A549 treated with DMSO at 1 μM for 4 hours (cell line): Measurements from ENCODE around the gene C2orf80. TPM values are rescaled to one million over a fixed set of nuclear protein-coding genes. Genes with fewer than 3 reads are reported as not detected.

Experiments used
- total RNA-seq: library from RNA; stranded (reverse); fragments of 200-300 nt; extraction: Qiagen RNA extraction; gene quantifications from 5 replicates; pipeline ENCODE4 v1.2.3, GENCODE V29; 2022; ENCODE audit warnings: low read depth

C2orf80 gene
- total RNA-seq: not detected in 5 replicates

DNA sequence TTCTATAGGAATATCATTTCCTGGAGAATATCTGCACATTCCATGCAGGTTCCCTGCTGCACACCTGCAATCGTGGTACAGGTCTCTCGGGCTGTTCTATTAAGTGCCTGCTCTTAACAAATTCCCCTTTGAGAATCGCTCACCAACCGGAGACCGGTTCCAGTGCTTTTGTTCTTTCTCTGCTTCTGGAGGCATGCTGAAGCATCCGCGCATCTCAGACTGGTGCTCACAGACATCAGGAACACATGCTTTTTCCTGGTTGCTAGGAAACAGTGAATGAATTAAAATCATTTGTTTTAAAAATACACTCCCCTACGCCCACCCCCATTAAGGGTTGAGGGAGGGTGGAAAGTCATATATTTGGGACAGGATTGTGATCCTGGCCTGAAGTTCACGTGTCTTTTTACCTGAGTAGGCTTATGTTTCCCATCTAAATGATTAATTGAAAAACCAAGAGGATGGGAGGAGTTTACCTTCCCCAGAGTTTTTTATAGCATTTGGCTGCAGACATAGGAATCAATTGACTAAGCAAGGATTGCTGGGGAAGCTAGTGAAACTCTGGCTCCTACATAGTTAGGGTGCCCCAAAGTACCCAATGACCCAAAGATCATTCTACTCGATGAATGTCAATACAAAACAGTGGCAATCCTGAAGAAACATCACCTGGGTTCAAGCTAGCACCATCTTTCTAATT is at the start of gene C2orf80:
TSS of gene C2orf80 (minus strand) at position 221 of the 694 bp plus-strand sequence. CDS start 3,044 bp downstream, outside the sequence.

DNA sequence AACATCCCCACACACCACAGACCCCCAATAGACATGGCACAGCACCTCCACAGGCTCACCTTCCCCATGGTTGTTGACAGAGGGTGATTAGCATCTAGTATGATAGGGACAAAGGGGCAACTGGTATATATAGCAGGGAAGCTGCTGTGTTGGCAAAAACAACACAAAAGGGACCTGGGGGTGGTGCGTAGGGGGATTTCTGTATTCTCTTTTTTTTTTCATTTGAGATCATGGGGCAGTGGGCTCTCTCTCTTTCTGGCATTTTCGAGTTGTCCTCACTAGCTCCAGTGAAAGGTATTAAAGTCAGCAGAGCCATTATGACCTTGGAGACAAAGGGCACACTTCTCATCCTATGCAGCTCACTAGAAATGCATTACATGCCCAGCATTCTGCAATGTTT is 26.3 kb downstream of the C2orf80 start, which contains the start of gene CRYGA:
TSS of gene CRYGA (minus strand) at position 101 of the 400 bp plus-strand sequence. CDS start at position 68, 33 bp downstream.

DNA sequence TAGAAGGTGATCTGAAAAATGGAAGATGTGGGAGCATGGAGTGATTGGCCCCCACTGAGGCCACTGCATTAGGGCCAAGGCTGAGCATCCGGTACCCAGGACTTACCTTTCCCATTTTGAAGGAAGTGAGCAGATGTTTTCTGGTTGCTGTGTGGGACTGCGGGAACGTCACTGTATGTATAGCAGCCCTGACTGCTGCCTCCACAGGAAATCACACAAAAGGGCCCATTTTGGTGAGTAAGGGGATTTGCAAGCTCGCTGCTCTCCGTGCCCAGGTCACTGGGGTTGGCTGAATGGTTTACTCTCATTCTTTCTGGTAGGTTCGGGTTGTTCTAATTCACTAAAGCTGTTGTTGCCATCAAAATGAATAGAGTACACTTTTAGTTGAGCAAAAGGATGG is 43.8 kb downstream of the C2orf80 start, which contains the start of gene CRYGB:
TSS of gene CRYGB (minus strand) at position 153 of the 400 bp plus-strand sequence. CDS start at position 115, 38 bp downstream.

DNA sequence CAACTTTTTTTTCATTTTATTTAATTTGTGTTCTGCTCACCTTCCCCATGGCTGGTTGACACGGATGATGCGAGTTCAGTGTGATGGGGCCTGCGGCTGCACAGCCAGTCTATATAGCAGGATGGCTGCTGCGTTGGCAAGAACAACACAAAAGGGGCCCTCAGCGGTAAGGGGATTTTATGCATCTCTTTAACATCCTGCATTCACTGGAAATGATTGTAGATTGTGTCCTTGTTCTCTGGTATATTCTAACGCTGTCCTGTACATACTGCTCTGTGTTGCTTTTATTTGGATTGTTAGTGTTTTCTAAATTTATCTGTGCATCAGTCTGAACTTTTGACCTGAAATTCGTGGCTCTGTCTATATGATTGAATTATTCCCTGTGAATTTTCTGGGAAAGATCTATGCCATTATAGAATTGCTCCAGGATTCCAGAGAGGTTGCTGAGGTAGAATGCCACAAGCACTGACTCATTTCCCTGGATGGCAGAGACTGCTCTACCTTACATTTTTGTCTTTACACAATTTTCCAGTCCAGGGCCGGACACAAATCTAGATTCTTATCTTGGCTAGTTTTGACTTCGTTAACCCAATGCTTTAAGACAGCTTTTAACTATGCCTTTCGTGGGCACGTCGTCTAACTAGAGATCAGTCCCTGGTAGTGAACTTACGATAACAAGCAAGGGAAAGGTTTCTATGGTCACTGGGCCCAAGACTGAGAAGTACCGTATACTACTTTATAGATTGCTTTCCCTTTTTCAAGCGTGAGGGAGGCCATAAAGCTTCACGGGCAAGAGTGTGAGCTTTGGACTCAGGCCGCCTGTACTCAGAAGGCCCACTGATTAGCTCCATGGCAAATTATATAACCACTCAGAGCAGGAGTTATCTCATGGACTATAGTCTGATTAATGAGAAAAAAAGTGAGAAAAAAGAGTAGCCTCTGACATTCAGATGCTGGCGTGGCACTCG is 59.8 kb downstream of the C2orf80 start, which contains the start of gene CRYGC:
TSS of gene CRYGC (minus strand) at position 85 of the 968 bp plus-strand sequence. CDS start at position 49, 36 bp downstream.

DNA sequence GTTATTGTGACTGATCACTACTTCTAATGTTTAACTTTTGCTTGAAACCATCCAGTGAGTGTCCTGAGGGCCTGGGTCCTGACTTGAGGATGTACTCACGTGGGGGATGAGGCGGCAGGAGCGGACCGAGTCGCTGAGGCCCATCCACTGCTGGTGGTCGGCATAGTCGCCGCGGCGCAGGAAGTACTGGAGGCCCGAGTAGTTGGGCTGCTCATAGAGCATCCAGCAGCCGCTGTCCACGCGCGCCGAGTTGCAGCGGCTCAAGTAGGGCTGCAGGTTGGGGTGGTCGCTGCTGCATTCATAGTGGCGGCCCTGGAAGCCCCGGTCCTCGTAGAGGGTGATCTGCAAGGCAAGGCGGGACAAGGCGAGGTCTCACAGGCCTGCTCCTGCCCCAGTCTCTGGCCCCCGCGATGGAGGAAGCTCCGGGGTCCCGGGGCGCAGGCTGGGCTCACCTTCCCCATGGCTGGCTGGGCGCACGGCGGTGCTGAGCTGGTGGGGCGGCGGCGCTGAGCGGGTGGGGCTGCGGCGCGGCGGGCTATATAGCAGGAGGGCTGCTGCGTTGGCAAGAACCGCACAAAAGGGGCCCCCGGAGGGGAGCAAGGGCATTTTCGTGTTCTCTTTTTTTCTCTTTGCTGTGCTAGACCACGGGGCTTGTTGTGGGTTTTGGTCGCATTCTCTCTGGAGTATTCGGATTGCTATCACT is 65.7 kb downstream of the C2orf80 start, which contains the start of gene CRYGD:
TSS of gene CRYGD (minus strand) at position 512 of the 703 bp plus-strand sequence. CDS start at position 461, 51 bp downstream.

Other genes starting within 250 kb of the C2orf80 start
- gene PLEKHM3, start 164.5 kb downstream of the C2orf80 start, total RNA-seq: 2.9 to 5.1 TPM (median 4.1 TPM) in 5 replicates
- gene CRYGD, start 65.5 kb downstream of the C2orf80 start, total RNA-seq: not detected in 5 replicates
- not detected in 5 replicates for gene CRYGC, start 60.2 kb downstream of the C2orf80 start, total RNA-seq
- not detected in 5 replicates for gene CRYGB, start 43.9 kb downstream of the C2orf80 start, total RNA-seq
- gene CRYGA, start 26.4 kb downstream of the C2orf80 start, total RNA-seq: not detected in 5 replicates
- gene IDH1, start 65.0 kb upstream of the C2orf80 start, total RNA-seq: 76.5 to 91.8 TPM (median 84.6 TPM) in 5 replicates
- 5.9 to 9.5 TPM (median 9.0 TPM) in 5 replicates for gene PIKFYVE, start 76.2 kb upstream of the C2orf80 start, total RNA-seq
- 0.06 TPM in 1 of 5 replicates, not detected in the others for gene PTH2R, start 216.8 kb upstream of the C2orf80 start, total RNA-seq